MM.1S (cell line): Measurements from ENCODE around the gene APOH.

Source experiments
- CTCF ChIP-seq: fragments of 300-600 bp; sonication (generic); IDR thresholded peaks from 2 replicates; pipeline ENCODE4 v1.5.1; 2016; ENCODE audit warnings: antibody characterized with exemption, low read length, mixed read lengths
- EZH2 ChIP-seq: fragments of 300-600 bp; sonication (generic); optimal IDR thresholded peaks from 2 replicates; pipeline ENCODE3; 2017; ENCODE audit warnings: low read depth, mild to moderate bottlenecking, antibody characterized with exemption, low read length, mixed read lengths
- EZH2phosphoT487 ChIP-seq: fragments of 300-600 bp; sonication (generic); IDR thresholded peaks from 2 replicates; pipeline ENCODE4 v1.6.1; 2018; ENCODE audit warnings: antibody characterized with exemption, low read length

DNA sequence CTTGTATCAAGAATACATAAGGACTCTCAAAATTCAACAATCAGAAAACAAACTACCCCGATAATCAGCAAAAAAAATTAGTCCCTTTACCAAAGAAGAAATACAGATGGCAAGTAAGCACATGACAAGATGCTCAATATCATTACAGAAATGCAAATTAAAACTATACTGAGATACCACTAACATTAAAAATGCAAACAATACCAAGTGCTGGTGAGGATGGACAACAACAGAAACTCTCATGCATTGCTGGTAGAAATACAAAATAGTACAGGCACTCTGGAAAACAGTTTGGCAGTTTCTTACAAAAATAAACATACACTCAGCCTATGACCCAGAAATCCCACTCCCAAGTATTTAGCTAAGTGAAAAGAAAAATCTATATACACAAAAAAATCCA is 44.8 kb downstream of the APOH start:
- TF ChIP-seq EZH2phosphoT487 (no peak), CTCF (no peak), EZH2 (no peak)
